Spleen (tissue), 11 donors: ENCODE data around the gene CAPSL. TPM values are rescaled to one million over a fixed set of nuclear protein-coding genes. Genes with fewer than 3 reads are reported as not detected.

ENCODE experiments used
- DNase-seq: peaks from one replicate; pipeline ENCODE4 v3.0.0-alpha.2; 2020
- H3K27ac ChIP-seq, 8 donors: fragments of 200-600 bp; sonication (generic) in 7 of 8; 1 replicate in 4 of 8; 2 replicates in 4 of 8; pipeline versions ENCODE4 v1.5.0 to v1.8.0; 2016 to 2021; ENCODE audit warnings: inconsistent platforms in 4 of 8, mild to moderate bottlenecking in 4 of 8, moderate library complexity in 1 of 8
- H3K27me3 ChIP-seq, 7 donors: fragments of 200-600 bp; sonication (generic) in 6 of 7; replicated peaks in 1 of 7; 1 replicate in 4 of 7; 2 replicates in 3 of 7; pipeline versions ENCODE4 v1.5.0 to v1.8.0; 2016 to 2021; ENCODE audit warnings: inconsistent platforms in 3 of 7, mild to moderate bottlenecking in 1 of 7
- H3K36me3 ChIP-seq, 6 donors: fragments of 200-600 bp; sonication (generic) in 5 of 6; 1 replicate in 4 of 6; 2 replicates in 2 of 6; pipeline versions ENCODE4 v1.5.0 to v1.8.0; 2016 to 2021; ENCODE audit warnings: inconsistent platforms in 2 of 6
- H3K4me1 ChIP-seq, 6 donors: fragments of 200-600 bp; sonication (generic) in 5 of 6; 1 replicate in 3 of 6; 2 replicates in 3 of 6; pipeline versions ENCODE4 v1.5.0 to v1.8.0; 2016 to 2021; ENCODE audit warnings: inconsistent platforms in 3 of 6
- H3K4me3 ChIP-seq, 8 donors: fragments of 200-600 bp; sonication (generic) in 7 of 8; 1 replicate in 4 of 8; 2 replicates in 4 of 8; pipeline versions ENCODE4 v1.5.0 to v1.8.0; 2016 to 2021; ENCODE audit warnings: inconsistent platforms in 4 of 8, mild to moderate bottlenecking in 4 of 8, moderate library complexity in 2 of 8
- H3K9me3 ChIP-seq, 8 donors: fragments of 200-600 bp; sonication (generic) in 7 of 8; 1 replicate in 4 of 8; 2 replicates in 4 of 8; pipeline versions ENCODE4 v1.5.0 to v1.8.0; 2016 to 2021; ENCODE audit warnings: inconsistent platforms in 4 of 8
- POLR2A ChIP-seq, 3 donors: fragments of 450-650 bp; IDR thresholded peaks; one replicate each; pipeline ENCODE4 v1.5.1; 2017; ENCODE audit warnings: antibody characterized with exemption in 3 of 3, mild to moderate bottlenecking in 1 of 3
- POLR2AphosphoS5 ChIP-seq, 3 donors: sonication (generic); formaldehyde crosslinking; IDR thresholded peaks; one replicate each; pipeline ENCODE4 v1.5.1; 2017; ENCODE audit warnings: antibody characterized with exemption in 3 of 3
- WGBS, 5 donors: extraction: QIAGEN DNeasy Blood & Tissue Kit in 3 of 5; methylation state at CpG; one replicate each; pipeline versions ENCODE4 v1.1.5 to v1.1.7; 2013 to 2018; 5-methylcytosine and 5-hydroxymethylcytosine counted together
- intact Hi-C: fragments of 100-400 bp; cut with DNase I; formaldehyde crosslinking; loops from one replicate; pipeline ENCODE4 v1.15.0; 2023; ENCODE audit warnings: low total_unique reads
- polyA plus RNA-seq, 3 donors: library from polyadenylated mRNA; stranded (reverse); fragments of 200-250 nt; gene quantifications; one replicate each; pipeline ENCODE4 v1.2.1, GENCODE V29; 2013
- total RNA-seq, 7 donors: library from RNA; depleted of rRNA in 3 of 7; stranded (reverse); fragments of >200 nt in 3 of 7; fragmentation: NEBNext Ultra II Directional in 4 of 7; extraction: Animal tissue kit (Norgen Biotek cat#: 25700) in 4 of 7; gene quantifications; one replicate each; pipeline versions ENCODE4 v1.1.0 to v1.2.1, GENCODE V29; 2016 to 2021
- TF ChIP-seq, protein P1 (sequence below), 11 experiments: fragments of 200-600 bp in 7 of 11; fragments of 450-650 bp in 4 of 11; sonication (generic) in 4 of 11; IDR thresholded peaks in 8 of 11; conservative IDR thresholded peaks in 3 of 11; 1 replicate in 7 of 11; 2 replicates in 4 of 11; pipeline versions ENCODE4 v1.4.0 to v1.8.0; 2016 to 2021; ENCODE audit warnings: antibody characterized with exemption in 11 of 11, inconsistent platforms in 4 of 11, mild to moderate bottlenecking in 1 of 11
- donor health status: healthy with polysubstance abuse.
- donor health status: DM: no; HTN: no; CAD: no; lungs with moderate emphysema.
- donor health status: DM: no; HTN: no; CAD: no.
- donor health status: Bipolar disorder and iron deficiency.
- donor health status: healthy.
- donor health status: DM: no; HTN: no; CAD: no.
- donor health status: DM: yes; HTN: yes; CAD: no.

CAPSL gene
- total and polyA plus RNA-seq, 10 donors = not detected

DNA sequence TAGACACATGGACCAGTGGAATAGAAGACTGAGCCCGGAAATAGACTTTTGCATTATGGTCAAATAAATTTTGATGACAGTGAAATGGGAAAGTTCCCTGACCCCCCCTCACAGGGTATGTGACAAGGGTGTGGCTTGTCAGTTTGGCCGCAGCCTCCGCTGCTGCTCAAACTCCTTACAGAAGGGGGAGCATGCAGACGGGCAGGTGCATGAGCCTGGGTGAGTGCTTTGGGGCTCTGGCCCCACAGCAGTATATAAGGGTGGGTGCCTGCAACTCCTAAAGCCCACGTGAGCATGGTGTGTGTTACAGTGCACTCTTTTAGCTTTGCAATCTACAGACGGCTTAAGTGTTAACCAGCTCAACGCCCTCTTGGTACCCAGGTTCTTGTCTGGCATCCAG, 21.9 kb upstream of the CAPSL start:
- 68 to 83% (median 75%) methylated on average over 6 to 7 of the region's 7 CpGs for WGBS, 5 donors
- H3K4me1 ChIP-seq = no peaks in the 10 kb centered on the region

DNA sequence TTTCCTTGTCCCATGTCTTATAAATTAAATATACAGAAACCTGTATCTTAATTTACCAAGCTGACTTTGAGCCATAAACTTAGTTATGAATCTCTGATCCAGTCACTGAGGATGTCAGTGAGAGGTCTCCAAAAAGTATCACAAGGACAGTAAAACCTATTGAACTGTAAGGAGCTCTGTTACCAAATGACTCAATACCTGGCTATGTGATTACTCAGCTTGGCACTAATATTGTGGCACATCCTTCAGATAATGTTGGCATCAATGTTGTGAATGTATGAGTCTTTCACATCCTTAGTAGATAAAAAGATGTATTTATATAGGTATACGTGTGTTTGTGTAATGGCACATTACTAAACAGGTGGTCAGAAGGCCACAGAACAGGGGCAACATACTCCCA, 18.0 kb upstream of the CAPSL start:
- H3K27ac ChIP-seq = no peak overlapping the region
- DNase-seq = no peak
- intact Hi-C loops = no loop called here
- no peaks in the 10 kb centered on the region for H3K36me3 ChIP-seq
- 79 to 97% (median 88%) methylated on average over 1 of the region's 1 CpG for WGBS, 5 donors
- peaks cover 0 to 22% (median 8%) of the 10 kb centered on the region in 8 donors for H3K9me3 ChIP-seq
- no peak overlapping the region for H3K4me3 ChIP-seq
- TF ChIP-seq POLR2A (IDR thresholded peaks at IDR 0.05) = no peak
- TF ChIP-seq, protein P1, sequence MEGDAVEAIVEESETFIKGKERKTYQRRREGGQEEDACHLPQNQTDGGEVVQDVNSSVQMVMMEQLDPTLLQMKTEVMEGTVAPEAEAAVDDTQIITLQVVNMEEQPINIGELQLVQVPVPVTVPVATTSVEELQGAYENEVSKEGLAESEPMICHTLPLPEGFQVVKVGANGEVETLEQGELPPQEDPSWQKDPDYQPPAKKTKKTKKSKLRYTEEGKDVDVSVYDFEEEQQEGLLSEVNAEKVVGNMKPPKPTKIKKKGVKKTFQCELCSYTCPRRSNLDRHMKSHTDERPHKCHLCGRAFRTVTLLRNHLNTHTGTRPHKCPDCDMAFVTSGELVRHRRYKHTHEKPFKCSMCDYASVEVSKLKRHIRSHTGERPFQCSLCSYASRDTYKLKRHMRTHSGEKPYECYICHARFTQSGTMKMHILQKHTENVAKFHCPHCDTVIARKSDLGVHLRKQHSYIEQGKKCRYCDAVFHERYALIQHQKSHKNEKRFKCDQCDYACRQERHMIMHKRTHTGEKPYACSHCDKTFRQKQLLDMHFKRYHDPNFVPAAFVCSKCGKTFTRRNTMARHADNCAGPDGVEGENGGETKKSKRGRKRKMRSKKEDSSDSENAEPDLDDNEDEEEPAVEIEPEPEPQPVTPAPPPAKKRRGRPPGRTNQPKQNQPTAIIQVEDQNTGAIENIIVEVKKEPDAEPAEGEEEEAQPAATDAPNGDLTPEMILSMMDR (IDR thresholded peaks at IDR 0.05 in 8 of 11, conservative IDR thresholded peaks at IDR 0.05 in 3 of 11) = no peak
- TF ChIP-seq POLR2AphosphoS5 (IDR thresholded peaks at IDR 0.05) = no peak
- H3K27me3 ChIP-seq = peaks cover 0 to 12% (median 0%) of the 10 kb centered on the region in 7 donors
- no peaks in the 10 kb centered on the region for H3K4me1 ChIP-seq

More for the DNA sequence above, 21.9 kb upstream of the CAPSL start:
- intact Hi-C loops = no loop called here
- TF ChIP-seq POLR2AphosphoS5 (IDR thresholded peaks at IDR 0.05) = no peak
- TF ChIP-seq, protein P1 (IDR thresholded peaks at IDR 0.05 in 8 of 11, conservative IDR thresholded peaks at IDR 0.05 in 3 of 11) = no peak
- no peak for TF ChIP-seq POLR2A (IDR thresholded peaks at IDR 0.05)
- peaks cover 0 to 42% (median 21%) of the 10 kb centered on the region in 8 donors for H3K9me3 ChIP-seq
- no peak for DNase-seq
- no peaks in the 10 kb centered on the region for H3K36me3 ChIP-seq
- no peak overlapping the region for H3K4me3 ChIP-seq
- peaks cover 0 to 6% (median 0%) of the 10 kb centered on the region in 7 donors for H3K27me3 ChIP-seq
- no peak overlapping the region for H3K27ac ChIP-seq

DNA sequence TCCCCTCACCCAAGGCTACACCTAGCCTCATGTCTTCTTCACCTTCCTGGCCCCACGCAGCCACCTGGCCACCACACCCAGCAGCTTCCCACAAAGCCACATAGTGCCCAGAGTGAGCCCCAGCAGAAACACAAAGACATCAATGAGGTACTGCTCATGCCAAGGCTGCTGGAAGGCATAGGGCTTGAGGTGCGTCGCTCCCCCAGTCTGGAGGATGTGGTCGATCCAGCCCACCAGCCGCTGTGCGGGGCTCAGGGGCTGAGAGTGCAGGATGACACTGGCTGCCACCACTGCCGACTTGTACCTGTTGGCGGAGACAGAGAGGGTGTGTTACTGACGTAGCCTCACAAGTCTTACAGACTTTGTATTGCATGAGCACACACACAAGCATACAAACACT, 15.8 kb upstream of the CAPSL start:
- peaks cover 0 to 10% (median 8%) of the 10 kb centered on the region in 8 donors for H3K9me3 ChIP-seq
- H3K27me3 ChIP-seq = peaks cover 0 to 8% (median 0%) of the 10 kb centered on the region in 7 donors
- no peak overlapping the region for H3K4me3 ChIP-seq
- intact Hi-C loops = no loop called here
- H3K4me1 ChIP-seq = no peaks in the 10 kb centered on the region
- no peak for TF ChIP-seq POLR2AphosphoS5 (IDR thresholded peaks at IDR 0.05)
- TF ChIP-seq POLR2A (IDR thresholded peaks at IDR 0.05) = no peak
- TF ChIP-seq, protein P1 (IDR thresholded peaks at IDR 0.05 in 8 of 11, conservative IDR thresholded peaks at IDR 0.05 in 3 of 11) = no peak
- H3K36me3 ChIP-seq = no peaks in the 10 kb centered on the region
- DNase-seq = no peak
- no peak overlapping the region for H3K27ac ChIP-seq
- WGBS, 5 donors = 52 to 72% (median 65%) methylated on average over 6 to 9 of the region's 9 CpGs

DNA sequence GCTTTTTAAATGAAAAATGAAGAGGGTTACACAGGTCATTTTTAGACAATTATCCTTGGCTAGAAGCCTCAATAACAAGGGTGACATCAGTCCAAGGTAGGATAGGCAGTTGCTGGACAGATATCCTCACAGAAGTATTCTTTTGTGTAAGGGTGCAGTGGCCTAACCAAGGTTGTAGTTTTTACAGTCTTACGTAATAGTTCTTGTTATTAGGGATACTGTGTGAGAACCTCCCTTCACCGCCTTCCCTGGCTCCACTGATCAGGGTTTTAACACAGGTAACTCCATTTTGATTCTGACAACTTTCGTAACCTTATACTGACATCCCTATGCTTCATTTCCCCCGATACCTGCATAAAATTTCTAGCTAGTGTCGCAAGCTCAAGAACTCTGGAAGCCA, 8.7 kb upstream of the CAPSL start:
- Histone ChIP-seq H3K27me3 (peaks cover 0 to 5% (median 0%) of the 10 kb centered on the region in 7 donors), H3K4me1 (no peaks in the 10 kb centered on the region), H3K4me3 (no peak overlapping the region), H3K36me3 (no peaks in the 10 kb centered on the region), H3K27ac (no peak overlapping the region), H3K9me3 (no peaks in the 10 kb centered on the region)
- TF ChIP-seq, protein P1 (IDR thresholded peaks at IDR 0.05 in 8 of 11, conservative IDR thresholded peaks at IDR 0.05 in 3 of 11) = no peak
- TF ChIP-seq POLR2A (IDR thresholded peaks at IDR 0.05) (no peak), POLR2AphosphoS5 (IDR thresholded peaks at IDR 0.05) (no peak)
- 66 to 82% (median 74%) methylated on average over 5 of the region's 5 CpGs for WGBS, 5 donors
- intact Hi-C loops = no loop called here
- DNase-seq = no peak
